Brain microvascular endothelial cell (primary cell): Measurements from ENCODE around the gene TSPO.

ENCODE experiments used
- DNase-seq: peaks from one replicate; pipeline ENCODE4 v3.0.0-alpha.2; 2020
- H3K27ac ChIP-seq: fragments of 250-450 bp; sonication (Bioruptor Pico); 2 replicates; pipeline ENCODE4 v1.5.1; 2020; ENCODE audit warnings: mild to moderate bottlenecking, moderate library complexity
- H3K27me3 ChIP-seq: fragments of 250-450 bp; sonication (Bioruptor Pico); replicated peaks from 2 replicates; pipeline ENCODE4 v1.5.1; 2020; ENCODE audit warnings: mild to moderate bottlenecking
- H3K36me3 ChIP-seq: fragments of 250-450 bp; sonication (Bioruptor Pico); replicated peaks from 2 replicates; pipeline ENCODE4 v1.5.1; 2020; ENCODE audit warnings: mild to moderate bottlenecking
- H3K4me3 ChIP-seq: 2 replicates; pipeline ENCODE4 v1.5.1; 2011; ENCODE audit warnings: low read depth, mild to moderate bottlenecking, control low read depth, low read length, moderate library complexity
- in situ Hi-C: cut with HindIII; loops from 2 replicates; pipeline ENCODE4 v1.10.0; 2017; ENCODE audit warnings: low sequenced_read_pairs, low pct_ligation_motif_present
- TF ChIP-seq, protein P1 (sequence below): IDR thresholded peaks from 2 replicates; pipeline ENCODE4 v1.5.1; 2011; ENCODE audit warnings: low read depth, mild to moderate bottlenecking, moderate library complexity, low read length, control low read depth, inconsistent platforms; ENCODE audit errors: missing control alignments

Gene TSPO

DNA sequence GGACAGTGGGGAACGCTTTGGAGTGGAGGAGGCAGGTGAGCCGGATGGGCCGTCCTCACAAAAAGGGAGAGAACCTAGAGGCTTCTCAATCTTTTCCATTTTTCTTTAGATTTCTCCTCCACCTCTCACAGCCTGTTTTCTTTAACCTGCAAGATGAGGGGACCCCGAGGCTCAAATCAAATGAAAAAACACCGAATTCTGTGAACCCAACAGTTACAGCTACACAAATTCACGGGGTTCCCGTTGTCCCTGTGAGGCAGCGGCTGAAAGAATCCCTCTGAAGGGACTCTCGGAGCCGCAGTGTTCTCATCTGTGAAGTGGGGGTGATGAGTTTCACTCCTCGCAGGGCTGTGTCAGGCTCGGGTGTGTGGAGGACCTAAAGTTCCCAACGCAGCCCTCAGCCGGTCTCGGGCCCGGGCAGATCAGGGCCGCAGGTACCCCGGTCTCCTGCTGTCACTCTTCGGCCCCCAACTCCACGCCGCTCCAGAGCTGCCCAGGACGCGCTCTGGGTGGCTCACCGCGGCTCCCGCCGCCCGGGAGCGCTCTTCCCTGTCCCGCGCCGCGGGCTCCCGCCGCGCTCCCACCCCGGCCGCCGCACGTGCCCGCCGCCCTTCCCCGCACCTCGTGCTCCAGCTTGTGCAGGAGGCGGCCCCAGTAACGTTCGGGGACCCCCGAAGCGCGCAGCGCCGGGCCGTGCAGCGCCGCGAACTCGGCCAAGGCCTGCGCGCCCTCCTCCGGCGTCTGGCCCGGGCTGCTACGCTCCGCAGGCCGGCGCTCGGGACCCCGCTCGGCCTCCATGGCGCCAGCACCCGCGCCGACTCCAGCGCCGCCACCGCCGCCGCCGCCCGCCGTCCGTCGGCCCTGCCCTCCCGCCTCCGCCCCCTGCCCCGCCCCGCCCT, 35.2 kb downstream of the TSPO start, which contains the start of gene TTLL12:
Gene TTLL12, minus strand, starts transcription at position 863 of the 899 bp plus-strand sequence. Its CDS starts 65 bp downstream, at position 798.
- Histone ChIP-seq H3K36me3 (no peaks in the 10 kb centered on the region), H3K27ac (peak within 1 kb of the TSS; percentile 85), H3K27me3 (no peaks in the 10 kb centered on the region), H3K4me3 (peak within 1 kb of the TSS; percentile 71)
- TF ChIP-seq, protein P1, sequence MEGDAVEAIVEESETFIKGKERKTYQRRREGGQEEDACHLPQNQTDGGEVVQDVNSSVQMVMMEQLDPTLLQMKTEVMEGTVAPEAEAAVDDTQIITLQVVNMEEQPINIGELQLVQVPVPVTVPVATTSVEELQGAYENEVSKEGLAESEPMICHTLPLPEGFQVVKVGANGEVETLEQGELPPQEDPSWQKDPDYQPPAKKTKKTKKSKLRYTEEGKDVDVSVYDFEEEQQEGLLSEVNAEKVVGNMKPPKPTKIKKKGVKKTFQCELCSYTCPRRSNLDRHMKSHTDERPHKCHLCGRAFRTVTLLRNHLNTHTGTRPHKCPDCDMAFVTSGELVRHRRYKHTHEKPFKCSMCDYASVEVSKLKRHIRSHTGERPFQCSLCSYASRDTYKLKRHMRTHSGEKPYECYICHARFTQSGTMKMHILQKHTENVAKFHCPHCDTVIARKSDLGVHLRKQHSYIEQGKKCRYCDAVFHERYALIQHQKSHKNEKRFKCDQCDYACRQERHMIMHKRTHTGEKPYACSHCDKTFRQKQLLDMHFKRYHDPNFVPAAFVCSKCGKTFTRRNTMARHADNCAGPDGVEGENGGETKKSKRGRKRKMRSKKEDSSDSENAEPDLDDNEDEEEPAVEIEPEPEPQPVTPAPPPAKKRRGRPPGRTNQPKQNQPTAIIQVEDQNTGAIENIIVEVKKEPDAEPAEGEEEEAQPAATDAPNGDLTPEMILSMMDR, result no peak
- in situ Hi-C loops, result no loop called here
- DNase-seq, result peak; percentile 7

DNA sequence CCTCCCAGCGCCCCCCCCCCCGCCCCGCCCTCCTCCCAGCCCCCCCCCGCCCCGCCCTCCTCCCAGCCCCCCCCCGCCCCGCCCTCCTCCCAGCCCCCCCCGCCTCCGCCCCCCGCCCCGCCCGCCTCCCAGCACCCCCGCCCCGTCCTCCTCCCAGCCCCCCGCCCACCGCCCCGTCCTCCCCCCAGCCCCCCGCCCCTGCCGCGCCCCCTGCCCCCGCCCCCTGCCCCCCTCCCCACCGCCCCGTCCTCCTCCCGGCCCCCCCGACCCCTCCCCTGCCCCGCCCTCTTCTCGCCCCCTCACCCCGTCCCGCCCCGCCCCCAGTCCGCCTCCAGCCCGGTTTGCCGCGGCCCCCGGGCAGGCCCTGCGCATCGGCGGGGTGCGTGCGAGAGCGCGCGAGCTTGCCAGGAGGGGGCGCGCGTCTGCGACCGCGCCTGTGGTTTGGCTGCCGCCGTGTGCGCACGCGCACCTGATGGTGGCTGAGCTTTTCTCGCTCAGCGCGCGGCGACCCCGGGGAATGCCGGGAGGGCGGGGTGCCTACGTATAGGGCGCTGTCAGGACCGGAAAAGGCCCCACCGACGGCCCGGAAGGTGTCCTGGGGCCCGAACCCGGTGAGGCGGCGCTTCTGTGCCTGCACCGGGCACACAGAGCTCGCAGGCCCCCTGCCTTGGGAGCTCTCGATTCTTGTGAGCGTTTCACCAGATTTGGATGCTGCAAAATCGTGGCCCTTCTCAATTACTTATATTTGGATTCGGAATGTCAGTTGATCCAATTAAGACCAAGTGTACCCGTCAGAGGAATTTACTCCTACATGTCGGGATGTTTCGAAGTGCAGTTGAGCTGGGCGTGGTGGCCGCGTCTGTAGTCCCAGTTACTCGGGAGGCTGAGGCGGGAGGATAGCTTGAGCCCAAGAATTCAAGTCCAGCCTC, 36.1 kb downstream of the TSPO start:
- in situ Hi-C loops, result no loop called here
- peak overlapping the region; percentile 85 for H3K27ac ChIP-seq
- peak; percentile 89 for DNase-seq
- no peaks in the 10 kb centered on the region for H3K27me3 ChIP-seq
- TF ChIP-seq, protein P1, result peak; percentile 46
- peak overlapping the region; percentile 59 for H3K4me3 ChIP-seq
- H3K36me3 ChIP-seq, result no peaks in the 10 kb centered on the region

GRCh38 chr22:43188829-43189545, 37.6 kb downstream of the TSPO start:
- in situ Hi-C loops, result no loop called here
- no peak overlapping the region for H3K27ac ChIP-seq

GRCh38 chr22:43191831-43192230, 40.5 kb downstream of the TSPO start:
- no peaks in the 10 kb centered on the region for H3K27me3 ChIP-seq
- no peak overlapping the region for H3K27ac ChIP-seq
- no peak overlapping the region for H3K4me3 ChIP-seq
- in situ Hi-C loops, result no loop called here
- DNase-seq, result no peak
- no peaks in the 10 kb centered on the region for H3K36me3 ChIP-seq
- TF ChIP-seq, protein P1, result no peak

More at GRCh38 chr22:43188829-43189545, 37.6 kb downstream of the TSPO start:
- Histone ChIP-seq H3K4me3 (no peak overlapping the region), H3K36me3 (no peaks in the 10 kb centered on the region), H3K27me3 (no peaks in the 10 kb centered on the region)
- TF ChIP-seq, protein P1, result no peak
- no peak for DNase-seq

GRCh38 chr22:43197271-43197941, 46.0 kb downstream of the TSPO start:
- in situ Hi-C loops, result no loop called here
- no peaks in the 10 kb centered on the region for H3K27me3 ChIP-seq
- H3K36me3 ChIP-seq, result no peaks in the 10 kb centered on the region
- H3K27ac ChIP-seq, result no peak overlapping the region
- DNase-seq, result no peak
- TF ChIP-seq, protein P1, result no peak
- no peak overlapping the region for H3K4me3 ChIP-seq
